Endodermal cell (in vitro differentiated cells): ENCODE measurements around the gene AVP. TPM values are rescaled to one million over a fixed set of nuclear protein-coding genes. Genes with fewer than 3 reads are reported as not detected.

Experiments
- DNase-seq: peaks from one replicate; pipeline ENCODE4 v3.0.0-alpha.2; 2017
- H3K27ac ChIP-seq: 2 replicates; pipeline ENCODE4 v1.5.1; 2013; ENCODE audit warnings: mild to moderate bottlenecking, low read depth, low read length, moderate library complexity
- H3K27me3 ChIP-seq: 2 replicates; pipeline ENCODE4 v1.6.1; 2013; ENCODE audit warnings: mild to moderate bottlenecking, low read length, moderate library complexity; ENCODE audit not compliant: insufficient read depth, control insufficient read depth, poor library complexity, severe bottlenecking
- H3K36me3 ChIP-seq: 2 replicates; pipeline ENCODE4 v1.7.0; 2013; ENCODE audit warnings: mild to moderate bottlenecking, low read length, moderate library complexity; ENCODE audit not compliant: control insufficient read depth, insufficient read depth
- H3K4me1 ChIP-seq: one replicate; pipeline ENCODE4 v1.7.0; 2013; ENCODE audit warnings: low read length; ENCODE audit not compliant: control insufficient read depth, insufficient read depth
- H3K4me3 ChIP-seq: 2 replicates; pipeline ENCODE4 v1.5.1; 2013; ENCODE audit warnings: mild to moderate bottlenecking, low read length, moderate library complexity
- H3K9ac ChIP-seq: 2 replicates; pipeline ENCODE4 v1.6.1; 2013; ENCODE audit warnings: mild to moderate bottlenecking, low read length, moderate library complexity; ENCODE audit not compliant: poor library complexity, severe bottlenecking; ENCODE audit errors: extremely low read depth
- H3K9me3 ChIP-seq: 2 replicates; pipeline ENCODE4 v1.6.1; 2013; ENCODE audit warnings: mild to moderate bottlenecking, low read length, moderate library complexity; ENCODE audit not compliant: control insufficient read depth
- H3K27ac Mint-ChIP-seq: 2 replicates; pipeline ENCODE4 v1.8.0; 2020; ENCODE audit warnings: mixed read lengths
- H3K27me3 Mint-ChIP-seq: 2 replicates; pipeline ENCODE4 v1.8.0; 2021; ENCODE audit warnings: mild to moderate bottlenecking, mixed read lengths; ENCODE audit not compliant: insufficient read depth
- H3K36me3 Mint-ChIP-seq: 2 replicates; pipeline ENCODE4 v1.8.0; 2020; ENCODE audit warnings: low read depth, mixed read lengths
- H3K4me1 Mint-ChIP-seq: 2 replicates; pipeline ENCODE4 v1.8.0; 2020; ENCODE audit warnings: mixed read lengths
- H3K4me3 Mint-ChIP-seq: 2 replicates; pipeline ENCODE4 v1.8.0; 2020; ENCODE audit warnings: mild to moderate bottlenecking, moderate library complexity, mixed read lengths
- H3K9me3 Mint-ChIP-seq: 2 replicates; pipeline ENCODE4 v1.8.0; 2020; ENCODE audit warnings: mild to moderate bottlenecking, mixed read lengths
- WGBS, 2 experiments: methylation state at CpG; one replicate each; pipeline versions ENCODE4 v1.1.5 to v1.1.7; 2013; ENCODE audit warnings: missing lambda C conversion rate in 2 of 2, mixed read lengths in 1 of 2; ENCODE audit not compliant: insufficient coverage in 1 of 2, insufficient read length in 1 of 2; 5-methylcytosine and 5-hydroxymethylcytosine counted together
- total RNA-seq, 2 donors: library from RNA; stranded (reverse); fragmentation: NEBNext Ultra II Directional in 1 of 2; extraction: Animal tissue kit (Norgen Biotek cat#: 25700) in 1 of 2; gene quantifications; 2 replicates in 1 of 2; 3 replicates in 1 of 2; pipeline ENCODE4 v1.2.1, GENCODE V29; 2021
- TF ChIP-seq, protein P1 (sequence below): fragments of 200-600 bp; sonication (generic); conservative IDR thresholded peaks from 2 replicates; pipeline ENCODE4 v1.5.0; 2021; ENCODE audit warnings: antibody characterized with exemption, mild to moderate bottlenecking

The AVP gene
- total RNA-seq, 2 donors from 2014 or later: not detected

GRCh38 chr20:3082955-3083952, 1.3 kb downstream of the AVP start:
- H3K27me3 Mint-ChIP-seq: peaks cover 64% of the 10 kb centered on the region

DNA sequence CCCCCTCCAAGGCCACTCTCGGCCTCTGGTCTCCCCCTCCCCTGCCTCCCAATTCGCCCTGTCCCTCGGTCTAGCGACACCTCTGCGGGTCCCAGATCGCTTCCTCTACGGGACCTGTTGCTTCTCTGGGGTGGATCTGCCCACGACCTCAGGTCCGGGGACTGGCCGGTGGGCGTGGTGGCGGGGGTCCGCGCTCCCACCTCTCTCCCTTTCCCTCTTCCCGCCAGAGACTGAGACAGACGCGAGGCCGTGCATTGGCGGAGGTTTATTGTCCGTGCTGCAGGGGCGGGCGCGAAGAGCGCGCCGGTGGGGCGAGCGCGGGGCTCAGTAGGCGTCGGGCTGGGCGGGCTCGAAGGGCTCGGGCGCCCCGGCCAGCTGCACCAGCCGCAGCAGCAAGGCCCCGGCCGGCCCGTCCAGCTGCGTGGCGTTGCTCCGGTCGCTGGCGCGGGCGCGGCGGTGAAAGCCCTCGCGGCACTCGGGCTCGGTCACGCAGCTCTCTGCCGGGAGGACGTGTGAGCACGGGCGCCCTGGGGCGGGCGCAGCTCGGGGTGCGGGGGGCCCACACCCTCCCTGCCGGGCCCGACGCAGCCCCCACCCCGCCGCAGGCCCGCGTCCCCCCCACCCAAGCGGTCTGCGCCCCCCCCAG, 2.1 kb downstream of the AVP start:
- H3K36me3 Mint-ChIP-seq: no peaks in the 10 kb centered on the region
- Histone ChIP-seq H3K27ac (no peak overlapping the region), H3K9ac (no peak overlapping the region), H3K36me3 (no peaks in the 10 kb centered on the region), H3K4me1 (no peaks in the 10 kb centered on the region), H3K27me3 (peaks cover 67% of the 10 kb centered on the region), H3K4me3 (no peak overlapping the region), H3K9me3 (no peaks in the 10 kb centered on the region)
- WGBS, 2 experiments: 12% methylated on average over 18 to 70 of the region's 71 CpGs
- H3K4me1 Mint-ChIP-seq: no peaks in the 10 kb centered on the region
- no peaks in the 10 kb centered on the region for H3K9me3 Mint-ChIP-seq
- peak; percentile 65 for DNase-seq
- peaks cover 71% of the 10 kb centered on the region for H3K27me3 Mint-ChIP-seq
- peak overlapping the region; percentile 48 for H3K4me3 Mint-ChIP-seq
- TF ChIP-seq, protein P1, sequence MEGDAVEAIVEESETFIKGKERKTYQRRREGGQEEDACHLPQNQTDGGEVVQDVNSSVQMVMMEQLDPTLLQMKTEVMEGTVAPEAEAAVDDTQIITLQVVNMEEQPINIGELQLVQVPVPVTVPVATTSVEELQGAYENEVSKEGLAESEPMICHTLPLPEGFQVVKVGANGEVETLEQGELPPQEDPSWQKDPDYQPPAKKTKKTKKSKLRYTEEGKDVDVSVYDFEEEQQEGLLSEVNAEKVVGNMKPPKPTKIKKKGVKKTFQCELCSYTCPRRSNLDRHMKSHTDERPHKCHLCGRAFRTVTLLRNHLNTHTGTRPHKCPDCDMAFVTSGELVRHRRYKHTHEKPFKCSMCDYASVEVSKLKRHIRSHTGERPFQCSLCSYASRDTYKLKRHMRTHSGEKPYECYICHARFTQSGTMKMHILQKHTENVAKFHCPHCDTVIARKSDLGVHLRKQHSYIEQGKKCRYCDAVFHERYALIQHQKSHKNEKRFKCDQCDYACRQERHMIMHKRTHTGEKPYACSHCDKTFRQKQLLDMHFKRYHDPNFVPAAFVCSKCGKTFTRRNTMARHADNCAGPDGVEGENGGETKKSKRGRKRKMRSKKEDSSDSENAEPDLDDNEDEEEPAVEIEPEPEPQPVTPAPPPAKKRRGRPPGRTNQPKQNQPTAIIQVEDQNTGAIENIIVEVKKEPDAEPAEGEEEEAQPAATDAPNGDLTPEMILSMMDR: no peak
- H3K27ac Mint-ChIP-seq: no peak overlapping the region

More at GRCh38 chr20:3082955-3083952, 1.3 kb downstream of the AVP start:
- no peak overlapping the region for H3K27ac ChIP-seq
- H3K4me3 ChIP-seq: no peak overlapping the region
- peak; percentile 72 for DNase-seq
- no peaks in the 10 kb centered on the region for H3K9me3 Mint-ChIP-seq
- no peak overlapping the region for H3K27ac Mint-ChIP-seq
- no peaks in the 10 kb centered on the region for H3K36me3 ChIP-seq
- WGBS, 2 experiments: 26 to 44% methylated on average over 29 to 76 of the region's 76 CpGs
- peaks cover 62% of the 10 kb centered on the region for H3K27me3 ChIP-seq
- H3K9ac ChIP-seq: no peak overlapping the region
- H3K4me3 Mint-ChIP-seq: peak overlapping the region; percentile 38
- peaks cover 3% of the 10 kb centered on the region for H3K4me1 Mint-ChIP-seq
- H3K36me3 Mint-ChIP-seq: no peaks in the 10 kb centered on the region
- TF ChIP-seq, protein P1: no peak
- H3K9me3 ChIP-seq: no peaks in the 10 kb centered on the region
- H3K4me1 ChIP-seq: no peaks in the 10 kb centered on the region

GRCh38 chr20:3081641-3082040, 2.9 kb downstream of the AVP start:
- DNase-seq: no peak
- peaks cover 67% of the 10 kb centered on the region for H3K27me3 ChIP-seq
- H3K9me3 Mint-ChIP-seq: no peaks in the 10 kb centered on the region
- no peaks in the 10 kb centered on the region for H3K36me3 Mint-ChIP-seq
- H3K9ac ChIP-seq: no peak overlapping the region
- H3K36me3 ChIP-seq: no peaks in the 10 kb centered on the region
- H3K27ac Mint-ChIP-seq: no peak overlapping the region
- no peak overlapping the region for H3K4me3 ChIP-seq
- no peak overlapping the region for H3K27ac ChIP-seq
- no peaks in the 10 kb centered on the region for H3K9me3 ChIP-seq
- peaks cover 74% of the 10 kb centered on the region for H3K27me3 Mint-ChIP-seq
- TF ChIP-seq, protein P1: no peak
- 93 to 94% methylated on average over 8 to 11 of the region's 11 CpGs for WGBS, 2 experiments
- H3K4me1 Mint-ChIP-seq: no peaks in the 10 kb centered on the region
- no peaks in the 10 kb centered on the region for H3K4me1 ChIP-seq
- H3K4me3 Mint-ChIP-seq: peak overlapping the region; percentile 48
